Measurements from ENCODE around the gene CACNA1B.
"Not testable (repeated sequence)": the region's sequence is repeated elsewhere in the genome, so short reads cannot be mapped to it uniquely, and the experiment has no call there.

Gene CACNA1B

DNA sequence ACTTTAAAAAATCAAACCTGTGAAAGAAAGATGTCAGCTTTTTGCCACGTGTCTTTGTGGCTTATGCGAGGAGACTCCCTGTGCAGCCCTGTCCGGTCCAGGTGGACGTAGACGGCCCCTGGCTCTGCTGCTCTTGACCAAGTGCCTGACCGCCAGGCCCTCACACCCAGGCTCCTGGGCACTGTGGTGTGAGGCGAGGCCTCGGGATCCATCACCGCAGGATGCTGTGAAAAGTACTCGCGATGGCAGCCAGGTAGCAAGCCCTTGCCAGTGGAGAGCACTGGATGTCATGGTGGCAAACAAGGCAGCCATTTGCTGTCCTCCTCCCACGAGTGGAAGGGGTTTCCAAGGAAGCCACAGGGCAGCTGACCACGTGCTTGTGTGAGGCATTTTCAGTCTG lies 245.1 kb downstream of the CACNA1B start:
- DNase-seq (ENCODE audit: low read depth), result no peak
- no peak for TF ChIP-seq CTCF (IDR thresholded peaks at IDR 0.05; ENCODE audit: low read depth, low read length, missing control alignments)
- H3K4me3 ChIP-seq (ENCODE audit: low read depth, low read length), result no peak overlapping the region

DNA sequence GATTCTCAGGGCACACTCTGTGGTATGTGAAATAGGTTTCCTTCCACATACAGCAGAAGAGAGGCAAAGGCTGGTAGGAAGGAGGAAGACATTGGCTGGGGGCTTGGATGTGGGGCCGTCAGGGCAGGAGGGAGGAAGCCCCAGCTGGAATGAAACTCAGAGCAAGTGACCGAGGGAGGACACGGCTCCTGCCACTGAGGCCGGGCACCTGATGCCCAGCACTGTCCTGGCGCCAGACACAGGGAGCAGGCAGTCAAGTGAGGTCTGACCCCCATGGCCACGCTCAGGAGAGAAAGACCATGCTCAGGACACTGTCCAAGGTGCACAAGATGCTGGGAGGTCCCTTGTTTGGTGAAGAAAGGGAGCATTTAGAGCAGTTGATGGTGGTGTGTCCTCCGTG lies 245.5 kb downstream of the CACNA1B start:
- DNase-seq (ENCODE audit: low read depth), result no peak
- no peak for TF ChIP-seq CTCF (IDR thresholded peaks at IDR 0.05; ENCODE audit: low read depth, low read length, missing control alignments)
- no peak overlapping the region for H3K4me3 ChIP-seq (ENCODE audit: low read depth, low read length)

DNA sequence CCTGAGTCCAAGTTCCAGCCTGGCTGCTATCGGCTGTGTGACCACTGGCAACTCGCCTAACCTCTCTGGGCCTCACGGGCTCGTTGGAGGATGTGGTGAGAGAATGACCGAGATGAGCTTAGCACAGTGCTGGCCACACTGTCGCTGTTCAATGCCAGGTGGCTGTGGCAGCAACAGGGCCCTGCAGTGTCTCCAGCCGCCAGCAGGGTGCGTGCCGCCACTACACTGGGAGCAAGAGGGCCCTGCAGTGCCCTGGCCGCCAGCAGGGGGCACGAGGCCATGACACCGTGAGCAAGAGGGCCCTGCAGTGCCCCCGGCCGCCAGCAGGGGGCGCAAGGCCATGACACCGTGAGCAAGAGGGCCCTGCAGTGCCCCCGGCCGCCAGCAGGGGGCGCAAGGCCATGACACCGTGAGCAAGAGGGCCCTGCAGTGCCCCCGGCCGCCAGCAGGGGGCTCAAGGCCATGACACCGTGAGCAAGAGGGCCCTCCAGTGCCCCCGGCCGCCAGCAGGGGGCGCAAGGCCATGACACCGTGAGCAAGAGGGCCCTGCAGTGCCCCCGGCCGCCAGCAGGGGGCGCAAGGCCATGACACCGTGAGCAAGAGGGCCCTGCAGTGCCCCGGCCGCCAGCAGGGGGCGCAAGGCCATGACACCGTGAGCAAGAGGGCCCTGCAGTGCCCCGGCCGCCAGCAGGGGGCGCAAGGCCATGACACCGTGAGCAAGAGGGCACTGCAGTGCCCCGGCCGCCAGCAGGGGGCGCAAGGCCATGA lies 248.7 kb downstream of the CACNA1B start:
- peak; percentile 8 for DNase-seq (ENCODE audit: low read depth)
- peak; percentile 57 for TF ChIP-seq CTCF (IDR thresholded peaks at IDR 0.05; ENCODE audit: low read depth, low read length, missing control alignments)
- not testable (repeated sequence) for H3K4me3 ChIP-seq (ENCODE audit: low read depth, low read length)

- DNase-seq (ENCODE audit: low read depth); H3K4me3 ChIP-seq (ENCODE audit: low read depth, low read length): not testable (repeated sequence)
Measured at GRCh38 chr9:138126858-138127584, 249.4 kb downstream of the CACNA1B start.

DNA sequence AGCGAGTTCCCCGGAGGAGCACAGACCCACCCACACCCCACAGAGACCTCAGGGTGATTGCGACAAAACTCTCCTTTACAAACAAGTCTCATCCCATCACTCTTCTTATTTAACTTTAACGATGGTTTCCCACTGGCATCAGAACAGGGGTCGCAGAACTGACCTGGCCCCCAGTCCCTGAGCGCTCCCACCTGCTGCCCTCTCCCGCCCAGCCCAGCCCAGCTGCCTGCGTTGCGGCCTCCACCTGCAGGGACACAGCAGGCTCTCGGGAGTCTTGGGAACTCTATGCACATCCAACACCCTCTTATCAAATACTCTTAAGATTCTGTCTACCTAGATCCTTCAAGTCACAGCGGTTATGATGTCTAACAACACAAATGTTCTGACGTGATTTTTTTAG lies 250.4 kb downstream of the CACNA1B start:
- not testable (repeated sequence) for DNase-seq (ENCODE audit: low read depth); H3K4me3 ChIP-seq (ENCODE audit: low read depth, low read length)

DNA sequence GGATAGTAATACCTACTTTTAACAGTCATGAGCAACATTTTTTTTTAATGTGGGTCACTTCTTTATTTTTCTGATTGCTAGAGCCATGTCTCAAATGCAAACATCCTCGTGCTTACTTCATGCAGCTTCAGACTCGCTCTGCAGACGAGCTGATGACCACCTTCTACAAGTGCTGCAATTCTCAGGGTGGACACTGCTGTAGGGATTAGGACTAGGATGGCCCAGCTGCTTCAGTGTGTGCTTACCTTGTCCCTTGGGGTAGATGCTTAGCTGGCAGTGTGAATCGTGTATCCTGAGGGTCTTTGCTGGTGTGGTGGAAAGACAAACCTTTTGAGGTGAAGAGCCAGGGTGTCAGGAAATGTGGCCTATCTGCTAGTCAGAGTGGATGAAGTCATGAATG lies 251.7 kb downstream of the CACNA1B start:
- H3K4me3 ChIP-seq (ENCODE audit: low read depth, low read length); DNase-seq (ENCODE audit: low read depth): not testable (repeated sequence)

DNA sequence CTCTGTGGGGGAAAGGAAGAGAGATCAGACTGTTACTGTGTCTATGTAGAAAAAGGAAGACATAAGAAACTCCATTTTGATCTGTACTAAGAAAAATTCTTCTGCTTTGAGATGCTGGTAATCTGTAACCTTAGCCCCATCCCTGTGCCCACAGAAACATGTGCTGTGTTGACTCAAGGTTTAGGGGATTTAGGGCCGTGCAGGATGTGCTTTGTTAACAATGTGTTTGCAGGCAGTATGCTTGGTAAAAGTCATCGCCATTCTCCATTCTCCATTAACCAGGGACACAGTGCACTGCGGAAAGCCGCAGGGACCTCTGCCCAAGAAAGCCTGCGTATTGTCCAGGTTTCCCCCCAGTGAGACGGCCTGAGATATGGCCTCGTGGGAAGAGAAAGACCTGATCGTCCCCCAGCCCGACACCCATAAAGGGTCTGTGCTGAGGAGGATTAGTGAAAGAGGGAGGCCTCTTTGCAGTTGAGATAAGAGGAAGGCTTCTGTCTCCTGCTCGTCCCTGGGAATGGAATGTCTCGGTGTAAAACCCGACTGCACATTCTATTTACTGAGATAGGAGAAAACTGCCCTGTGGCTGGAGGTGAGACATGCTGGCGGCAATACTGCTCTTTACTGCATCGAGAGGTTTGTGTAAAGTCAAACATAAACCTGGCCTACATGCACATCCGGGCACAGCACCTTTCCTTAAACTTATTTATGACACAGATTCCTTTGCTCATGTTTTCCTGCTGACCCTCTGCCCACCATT lies 255.5 kb downstream of the CACNA1B start:
- not testable (repeated sequence) for DNase-seq (ENCODE audit: low read depth); H3K4me3 ChIP-seq (ENCODE audit: low read depth, low read length)

DNA sequence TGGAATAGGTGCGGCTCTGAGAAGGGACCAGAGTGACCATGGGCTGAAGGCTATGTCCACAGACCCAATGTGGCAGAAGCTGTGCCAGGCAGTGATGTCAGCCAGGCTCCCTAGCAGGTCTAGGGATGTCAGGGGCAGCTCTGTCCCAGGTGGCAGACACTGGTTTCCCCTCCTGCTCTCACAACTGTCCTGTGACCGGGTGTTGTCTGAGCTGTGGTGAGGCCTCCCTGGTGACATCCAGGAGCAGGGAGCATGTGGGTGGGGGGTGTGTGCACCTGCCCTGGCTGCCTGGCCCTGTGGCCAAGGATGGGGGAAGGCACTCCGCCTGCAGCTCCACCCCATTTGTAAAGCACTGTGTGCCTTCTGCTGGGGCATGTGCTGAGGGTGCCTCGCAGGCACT lies 257.0 kb downstream of the CACNA1B start:
- not testable (repeated sequence) for H3K4me3 ChIP-seq (ENCODE audit: low read depth, low read length); DNase-seq (ENCODE audit: low read depth)

DNA sequence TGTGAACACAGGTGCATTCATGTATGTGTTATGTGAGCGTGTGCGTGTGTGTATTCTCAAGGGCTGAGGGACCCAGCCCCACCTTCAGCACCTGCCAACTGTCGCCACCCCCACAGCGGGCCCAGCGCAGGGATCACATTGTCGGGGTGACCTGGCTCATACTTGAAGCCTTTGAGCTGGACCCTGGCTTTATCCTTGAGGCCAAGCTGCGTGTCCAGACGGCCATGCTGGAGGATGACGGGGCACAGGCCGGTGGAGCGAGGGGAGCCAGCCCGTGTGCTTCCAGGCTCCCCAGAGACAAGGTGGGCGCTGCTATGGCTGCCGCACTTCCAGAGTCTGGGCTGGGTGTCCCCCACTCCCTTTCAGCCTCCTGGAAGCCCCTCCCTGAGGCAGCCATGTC lies 261.5 kb downstream of the CACNA1B start:
- not testable (repeated sequence) for DNase-seq (ENCODE audit: low read depth); H3K4me3 ChIP-seq (ENCODE audit: low read depth, low read length)

DNA sequence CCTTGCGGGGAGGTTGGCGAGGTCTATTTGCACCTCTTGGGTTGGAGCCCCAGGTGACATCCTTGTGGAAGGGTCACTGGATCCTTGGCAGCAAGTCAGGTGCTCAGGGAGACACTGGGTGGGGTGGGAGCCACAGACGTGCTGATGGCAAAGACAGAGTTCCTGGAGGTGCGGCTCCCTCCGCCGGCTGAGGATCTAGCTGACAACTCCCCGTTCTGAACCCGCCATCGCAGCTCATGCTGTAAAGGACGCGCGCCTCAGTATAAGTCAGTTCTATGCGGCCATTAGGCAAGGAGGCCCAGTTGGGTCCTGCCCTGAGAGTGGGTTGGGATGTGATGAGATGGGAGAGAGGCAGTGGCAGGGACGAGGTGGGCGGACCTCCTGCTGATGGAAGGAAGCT lies 263.4 kb downstream of the CACNA1B start:
- H3K4me3 ChIP-seq (ENCODE audit: low read depth, low read length); DNase-seq (ENCODE audit: low read depth): not testable (repeated sequence)

DNA sequence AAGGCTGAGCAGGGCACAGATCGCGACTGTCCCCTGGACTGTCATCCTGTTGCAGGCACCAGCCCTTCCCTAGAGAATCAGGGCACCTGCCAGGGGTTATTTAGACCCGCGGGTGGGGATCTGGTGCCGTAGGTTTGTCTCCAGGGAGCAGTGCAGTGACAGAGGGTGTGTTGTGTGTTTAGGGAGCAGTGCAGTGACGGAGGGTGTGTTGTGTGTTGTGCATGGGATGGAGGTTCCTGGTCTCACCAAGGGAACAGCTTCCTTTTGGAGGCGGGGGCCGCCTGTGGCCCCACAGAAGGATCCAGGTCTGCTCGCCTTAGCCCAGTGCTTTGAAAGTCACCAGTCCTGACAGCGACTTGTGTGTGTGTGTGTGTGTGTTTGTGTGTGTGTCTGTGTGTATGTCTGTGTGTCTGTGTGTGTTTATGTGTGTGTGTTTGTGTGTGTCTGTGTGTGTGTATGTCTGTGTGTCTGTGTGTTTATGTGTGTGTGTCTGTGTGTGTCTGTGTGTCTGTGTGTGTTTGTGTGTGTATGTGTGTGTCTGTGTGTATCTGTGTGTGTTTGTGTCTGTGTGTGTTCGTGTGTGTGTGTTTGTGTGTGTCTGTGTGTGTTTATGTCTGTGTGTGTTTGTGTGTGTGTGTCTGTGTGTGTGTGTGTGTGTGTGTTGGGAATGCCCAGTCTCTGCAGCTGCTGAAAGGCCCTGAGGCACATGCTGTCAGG lies 265.1 kb downstream of the CACNA1B start:
- not testable (repeated sequence) for DNase-seq (ENCODE audit: low read depth); H3K4me3 ChIP-seq (ENCODE audit: low read depth, low read length)

GRCh38 chr9:138143491-138143890 lies 265.9 kb downstream of the CACNA1B start:
- not testable (repeated sequence) for DNase-seq (ENCODE audit: low read depth); H3K4me3 ChIP-seq (ENCODE audit: low read depth, low read length)

- not testable (repeated sequence) for DNase-seq (ENCODE audit: low read depth); H3K4me3 ChIP-seq (ENCODE audit: low read depth, low read length)
Measured at GRCh38 chr9:138147556-138147955, 270.0 kb downstream of the CACNA1B start.

All from GM12864 (cell line).